ENCODE measurements around the gene DACT2. TPM values are rescaled to one million over a fixed set of nuclear protein-coding genes. Genes with fewer than 3 reads are reported as not detected.

DACT2 gene
- total RNA-seq, 1 experiment from 2014 or later = 4.9 TPM

- TF ChIP-seq, protein P1, sequence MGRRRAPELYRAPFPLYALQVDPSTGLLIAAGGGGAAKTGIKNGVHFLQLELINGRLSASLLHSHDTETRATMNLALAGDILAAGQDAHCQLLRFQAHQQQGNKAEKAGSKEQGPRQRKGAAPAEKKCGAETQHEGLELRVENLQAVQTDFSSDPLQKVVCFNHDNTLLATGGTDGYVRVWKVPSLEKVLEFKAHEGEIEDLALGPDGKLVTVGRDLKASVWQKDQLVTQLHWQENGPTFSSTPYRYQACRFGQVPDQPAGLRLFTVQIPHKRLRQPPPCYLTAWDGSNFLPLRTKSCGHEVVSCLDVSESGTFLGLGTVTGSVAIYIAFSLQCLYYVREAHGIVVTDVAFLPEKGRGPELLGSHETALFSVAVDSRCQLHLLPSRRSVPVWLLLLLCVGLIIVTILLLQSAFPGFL (CRISPR knock-in tag; IDR thresholded peaks at IDR 0.05; ENCODE audit: borderline replicate concordance) = no peak
- TF ChIP-seq ETV6 (CRISPR knock-in tag; IDR thresholded peaks at IDR 0.05) (peak; percentile 41; the same call in 1 of the 2 replicates), ZNF317 (CRISPR knock-in tag; IDR thresholded peaks at IDR 0.05; ENCODE audit: borderline replicate concordance, low read depth) (no peak), TEAD1 (CRISPR knock-in tag; IDR thresholded peaks at IDR 0.05) (peak; percentile 68; the same call in 1 of the 2 replicates), ATF3 (CRISPR knock-in tag; conservative IDR thresholded peaks at IDR 0.05) (no peak), HMGA2 (CRISPR knock-in tag; IDR thresholded peaks at IDR 0.05) (no peak), NR2C2 (CRISPR knock-in tag; IDR thresholded peaks at IDR 0.05) (no peak), ZMAT4 (CRISPR knock-in tag; IDR thresholded peaks at IDR 0.05) (no peak), ELF4 (CRISPR knock-in tag; IDR thresholded peaks at IDR 0.05; ENCODE audit: low read depth) (no peak), ARID4B (CRISPR knock-in tag; IDR thresholded peaks at IDR 0.05; ENCODE audit: borderline replicate concordance) (no peak), E2F1 (CRISPR knock-in tag; IDR thresholded peaks at IDR 0.05) (no peak), EMX1 (CRISPR knock-in tag; IDR thresholded peaks at IDR 0.05) (no peak), MXD4 (CRISPR knock-in tag; IDR thresholded peaks at IDR 0.05; ENCODE audit: borderline replicate concordance) (no peak), ZBTB21 (CRISPR knock-in tag; IDR thresholded peaks at IDR 0.05; ENCODE audit: borderline replicate concordance) (no peak), ZBTB43 (CRISPR knock-in tag; IDR thresholded peaks at IDR 0.05) (no peak), SOX15 (CRISPR knock-in tag; IDR thresholded peaks at IDR 0.05) (no peak), NR3C1 (CRISPR knock-in tag; conservative IDR thresholded peaks at IDR 0.05; ENCODE audit: low read depth) (no peak), ZNF416 (CRISPR knock-in tag; IDR thresholded peaks at IDR 0.05) (no peak), ZNF423 (CRISPR knock-in tag; IDR thresholded peaks at IDR 0.05) (peak; percentile 33; the same call in 1 of the 2 replicates), ERG (CRISPR knock-in tag; IDR thresholded peaks at IDR 0.05) (no peak)
- TF ChIP-seq, protein P2, sequence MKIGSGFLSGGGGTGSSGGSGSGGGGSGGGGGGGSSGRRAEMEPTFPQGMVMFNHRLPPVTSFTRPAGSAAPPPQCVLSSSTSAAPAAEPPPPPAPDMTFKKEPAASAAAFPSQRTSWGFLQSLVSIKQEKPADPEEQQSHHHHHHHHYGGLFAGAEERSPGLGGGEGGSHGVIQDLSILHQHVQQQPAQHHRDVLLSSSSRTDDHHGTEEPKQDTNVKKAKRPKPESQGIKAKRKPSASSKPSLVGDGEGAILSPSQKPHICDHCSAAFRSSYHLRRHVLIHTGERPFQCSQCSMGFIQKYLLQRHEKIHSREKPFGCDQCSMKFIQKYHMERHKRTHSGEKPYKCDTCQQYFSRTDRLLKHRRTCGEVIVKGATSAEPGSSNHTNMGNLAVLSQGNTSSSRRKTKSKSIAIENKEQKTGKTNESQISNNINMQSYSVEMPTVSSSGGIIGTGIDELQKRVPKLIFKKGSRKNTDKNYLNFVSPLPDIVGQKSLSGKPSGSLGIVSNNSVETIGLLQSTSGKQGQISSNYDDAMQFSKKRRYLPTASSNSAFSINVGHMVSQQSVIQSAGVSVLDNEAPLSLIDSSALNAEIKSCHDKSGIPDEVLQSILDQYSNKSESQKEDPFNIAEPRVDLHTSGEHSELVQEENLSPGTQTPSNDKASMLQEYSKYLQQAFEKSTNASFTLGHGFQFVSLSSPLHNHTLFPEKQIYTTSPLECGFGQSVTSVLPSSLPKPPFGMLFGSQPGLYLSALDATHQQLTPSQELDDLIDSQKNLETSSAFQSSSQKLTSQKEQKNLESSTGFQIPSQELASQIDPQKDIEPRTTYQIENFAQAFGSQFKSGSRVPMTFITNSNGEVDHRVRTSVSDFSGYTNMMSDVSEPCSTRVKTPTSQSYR (CRISPR knock-in tag; IDR thresholded peaks at IDR 0.05) = 0 out of 2 replicates have a peak, but pooled peaks have one; percentile 22
- TF ChIP-seq, protein P3, sequence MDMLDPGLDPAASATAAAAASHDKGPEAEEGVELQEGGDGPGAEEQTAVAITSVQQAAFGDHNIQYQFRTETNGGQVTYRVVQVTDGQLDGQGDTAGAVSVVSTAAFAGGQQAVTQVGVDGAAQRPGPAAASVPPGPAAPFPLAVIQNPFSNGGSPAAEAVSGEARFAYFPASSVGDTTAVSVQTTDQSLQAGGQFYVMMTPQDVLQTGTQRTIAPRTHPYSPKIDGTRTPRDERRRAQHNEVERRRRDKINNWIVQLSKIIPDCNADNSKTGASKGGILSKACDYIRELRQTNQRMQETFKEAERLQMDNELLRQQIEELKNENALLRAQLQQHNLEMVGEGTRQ (CRISPR knock-in tag; IDR thresholded peaks at IDR 0.05) = peak; percentile 88
- TF ChIP-seq, protein P4, sequence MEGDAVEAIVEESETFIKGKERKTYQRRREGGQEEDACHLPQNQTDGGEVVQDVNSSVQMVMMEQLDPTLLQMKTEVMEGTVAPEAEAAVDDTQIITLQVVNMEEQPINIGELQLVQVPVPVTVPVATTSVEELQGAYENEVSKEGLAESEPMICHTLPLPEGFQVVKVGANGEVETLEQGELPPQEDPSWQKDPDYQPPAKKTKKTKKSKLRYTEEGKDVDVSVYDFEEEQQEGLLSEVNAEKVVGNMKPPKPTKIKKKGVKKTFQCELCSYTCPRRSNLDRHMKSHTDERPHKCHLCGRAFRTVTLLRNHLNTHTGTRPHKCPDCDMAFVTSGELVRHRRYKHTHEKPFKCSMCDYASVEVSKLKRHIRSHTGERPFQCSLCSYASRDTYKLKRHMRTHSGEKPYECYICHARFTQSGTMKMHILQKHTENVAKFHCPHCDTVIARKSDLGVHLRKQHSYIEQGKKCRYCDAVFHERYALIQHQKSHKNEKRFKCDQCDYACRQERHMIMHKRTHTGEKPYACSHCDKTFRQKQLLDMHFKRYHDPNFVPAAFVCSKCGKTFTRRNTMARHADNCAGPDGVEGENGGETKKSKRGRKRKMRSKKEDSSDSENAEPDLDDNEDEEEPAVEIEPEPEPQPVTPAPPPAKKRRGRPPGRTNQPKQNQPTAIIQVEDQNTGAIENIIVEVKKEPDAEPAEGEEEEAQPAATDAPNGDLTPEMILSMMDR (IDR thresholded peaks at IDR 0.05) = no peak
Observed at GRCh38 chr6:168332020-168332419, 12.4 kb upstream of the DACT2 start (continued).
